GM18520 (cell line): Measurements from ENCODE around the gene SH3BGRL3.
"Not testable (repeated sequence)": the region's sequence is repeated elsewhere in the genome, so short reads cannot be mapped to it uniquely, and the experiment has no call there.

ENCODE experiments used
- ATAC-seq: cut with Tn5 transposase; IDR thresholded peaks from one replicate; pipeline ENCODE4 v1.9.1; 2021; ENCODE audit not compliant: unreplicated experiment

The SH3BGRL3 gene

DNA sequence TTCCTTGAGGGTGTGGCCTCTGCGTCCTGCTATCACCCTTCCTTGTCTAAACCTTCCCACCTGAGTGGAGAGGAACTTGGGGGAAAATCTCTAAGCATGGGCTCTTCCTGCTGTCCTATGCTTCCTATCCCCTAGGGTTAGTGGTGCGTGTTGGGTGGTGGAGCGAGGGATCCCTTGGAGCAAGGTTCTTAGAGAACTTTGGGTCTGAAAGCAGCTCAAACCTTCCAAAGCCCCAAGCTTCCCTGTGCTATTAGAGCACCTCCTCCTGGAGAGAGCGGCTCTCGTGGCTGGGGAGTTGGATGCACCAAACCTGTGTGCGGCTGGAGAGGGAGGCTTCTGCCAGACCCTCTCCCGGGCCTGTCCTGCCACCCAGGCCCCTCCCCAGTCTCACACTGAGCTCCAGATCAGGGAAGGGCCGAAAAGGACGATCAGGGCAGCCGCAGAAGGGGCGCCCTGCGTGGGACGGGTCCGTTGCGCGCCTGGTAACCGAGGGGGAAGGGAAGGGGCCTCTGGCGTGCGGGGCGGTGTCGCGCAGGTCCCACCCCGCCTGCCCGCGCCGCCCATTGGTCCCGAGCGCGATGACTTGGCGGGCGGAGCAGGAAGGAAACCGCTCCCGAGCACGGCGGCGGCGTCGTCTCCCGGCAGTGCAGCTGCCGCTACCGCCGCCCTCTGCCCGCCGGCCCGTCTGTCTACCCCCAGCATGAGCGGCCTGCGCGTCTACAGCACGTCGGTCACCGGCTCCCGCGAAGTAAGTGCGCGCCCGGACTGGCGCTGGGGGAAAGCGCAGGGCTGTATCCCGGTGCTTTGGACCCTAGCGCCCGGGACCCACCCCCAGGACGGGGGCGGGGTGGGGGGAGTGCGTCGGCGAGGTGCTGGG lies at the start of gene SH3BGRL3:
Gene SH3BGRL3 (plus strand): TSS at position 631 of the 877 bp plus-strand sequence. CDS start 70 bp downstream, at position 701.
- peak; percentile 36 for ATAC-seq

DNA sequence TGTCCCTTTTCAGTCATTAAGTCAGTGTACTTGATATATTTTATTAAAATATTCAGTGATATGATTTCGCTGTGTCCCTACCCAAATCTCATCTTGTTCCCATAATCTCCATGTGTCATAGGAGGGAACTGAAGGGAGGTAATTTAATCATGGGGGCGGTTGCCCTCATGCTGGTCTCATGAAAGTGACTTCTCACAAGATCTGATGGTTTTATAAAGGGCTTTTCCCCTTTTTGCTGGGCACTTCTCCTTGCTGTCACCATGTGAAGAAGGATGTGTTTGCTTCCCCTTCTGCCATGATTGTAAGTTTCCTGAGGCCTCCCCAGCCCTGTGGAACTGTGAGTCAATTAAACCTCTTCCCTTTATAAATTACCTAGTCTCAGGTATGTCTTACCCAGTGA lies 49.2 kb upstream of the SH3BGRL3 start:
- ATAC-seq = not testable (repeated sequence)

- ATAC-seq = peak; percentile 87
Observed at GRCh38 chr1:26233903-26234643, 45.8 kb upstream of the SH3BGRL3 start, which contains the start of gene CEP85. Gene CEP85, plus strand, starts transcription at chr1:26234200. Its CDS starts 5,584 bp downstream, at chr1:26239784.

- no peak for ATAC-seq
Observed at GRCh38 chr1:26234644-26235370, 45.1 kb upstream of the SH3BGRL3 start.

GRCh38 chr1:26237230-26237966 lies 42.5 kb upstream of the SH3BGRL3 start:
- ATAC-seq = no peak

GRCh38 chr1:26239936-26240335 lies 40.0 kb upstream of the SH3BGRL3 start:
- ATAC-seq = no peak

GRCh38 chr1:26252718-26253117 lies 27.2 kb upstream of the SH3BGRL3 start:
- no peak for ATAC-seq

- ATAC-seq = no peak
Observed at GRCh38 chr1:26254404-26254803, 25.5 kb upstream of the SH3BGRL3 start.

- no peak for ATAC-seq
Observed at GRCh38 chr1:26257222-26257621, 22.7 kb upstream of the SH3BGRL3 start.

DNA sequence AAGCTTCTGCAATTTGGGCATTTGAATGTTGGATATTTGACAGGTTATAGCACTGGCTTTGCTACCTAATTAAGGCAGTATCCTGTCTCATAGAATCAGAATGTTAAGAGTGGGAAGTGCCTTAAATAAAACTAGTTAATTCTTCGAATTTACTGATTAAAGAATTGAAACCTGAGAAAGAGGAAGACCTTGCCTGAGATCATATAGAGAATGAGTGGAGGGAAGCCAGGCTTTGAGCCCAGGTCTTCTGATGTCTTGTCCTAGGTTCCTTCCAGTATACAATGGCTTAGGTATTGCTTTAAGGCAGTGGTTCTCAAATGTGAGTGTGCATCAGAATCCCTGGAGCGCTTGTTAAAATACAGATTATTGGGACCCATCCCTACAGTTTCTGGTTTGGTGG lies 20.9 kb upstream of the SH3BGRL3 start:
- ATAC-seq = no peak

GRCh38 chr1:26259578-26259977 lies 20.3 kb upstream of the SH3BGRL3 start:
- no peak for ATAC-seq

DNA sequence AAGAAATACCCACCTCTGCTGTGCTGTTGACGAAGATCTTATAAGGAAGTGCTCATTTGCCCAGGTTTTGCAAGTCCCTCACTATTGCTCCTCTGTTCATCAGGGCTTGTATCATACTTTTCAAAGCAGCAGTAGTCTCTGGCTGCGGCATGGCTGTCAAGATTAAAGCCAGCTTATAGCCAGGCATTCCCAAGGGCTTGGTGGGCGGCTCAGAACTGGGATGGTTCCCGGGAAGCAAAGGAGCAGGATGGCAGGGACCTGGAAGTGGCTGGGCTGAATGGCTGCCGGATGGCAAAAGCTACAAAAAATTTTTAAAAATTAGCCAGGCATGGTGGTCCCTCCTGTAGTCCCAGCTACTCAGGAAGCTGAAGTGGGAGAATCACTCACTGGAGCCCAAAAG lies 16.7 kb upstream of the SH3BGRL3 start:
- ATAC-seq = no peak

DNA sequence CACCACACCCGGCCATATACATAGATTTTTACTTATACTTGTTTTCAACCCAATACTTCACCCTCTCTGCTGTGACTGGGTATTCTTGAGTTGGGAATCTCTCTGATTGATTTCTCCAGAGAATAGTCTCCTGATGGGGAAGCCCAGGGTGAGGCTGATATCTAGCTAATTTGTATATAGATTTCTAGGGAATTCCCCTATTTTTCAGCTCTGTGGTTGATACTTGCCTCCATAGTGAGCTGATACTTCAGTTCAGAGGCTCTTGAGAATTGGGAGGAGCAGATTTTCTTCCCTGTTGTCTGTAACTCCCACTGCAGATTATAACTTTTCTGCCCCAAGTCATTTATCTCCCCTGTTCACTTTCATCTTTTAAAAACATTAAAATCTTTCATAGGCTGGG lies 14.5 kb upstream of the SH3BGRL3 start:
- no peak for ATAC-seq

DNA sequence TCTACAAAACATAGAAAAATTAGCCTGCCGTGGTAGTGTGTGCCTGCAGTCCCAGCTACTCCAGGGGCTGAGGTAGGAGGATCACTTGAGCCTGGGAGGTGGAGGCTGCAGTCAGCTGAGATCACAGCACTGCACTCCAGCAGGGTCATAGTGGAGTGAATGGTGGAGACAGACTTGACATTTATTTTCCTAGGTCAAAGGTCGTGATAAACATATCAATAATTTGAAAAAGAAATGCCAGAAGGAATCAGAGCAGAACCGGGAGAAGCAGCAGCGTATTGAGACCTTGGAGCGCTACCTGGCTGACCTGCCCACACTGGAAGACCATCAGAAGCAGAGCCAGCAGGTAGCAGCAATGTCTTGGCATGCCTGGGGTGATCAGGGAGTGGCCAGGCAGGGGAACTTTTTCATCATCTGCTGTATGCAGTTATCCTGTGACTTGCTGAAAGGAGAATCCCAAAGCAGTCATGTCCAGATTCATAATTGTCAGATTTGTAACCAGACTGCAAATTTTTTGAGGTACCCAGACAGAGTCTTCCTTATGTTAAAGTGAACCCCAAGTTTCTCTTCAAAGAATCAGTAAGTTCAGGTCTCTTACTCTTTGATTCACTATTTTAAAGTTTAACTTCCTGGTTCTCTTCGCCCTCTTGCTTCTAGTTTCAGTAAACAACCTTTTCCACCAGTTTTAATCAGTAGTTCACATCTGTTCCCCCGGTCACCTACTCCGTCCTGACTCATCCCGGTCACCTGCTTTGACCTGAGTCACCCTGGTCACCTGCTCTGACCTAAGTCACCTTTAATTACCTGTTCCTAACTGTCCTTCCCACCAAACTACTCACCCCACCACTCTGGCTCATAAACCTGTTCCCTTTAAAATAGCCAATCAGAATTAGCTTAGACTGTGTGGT lies 11.3 kb upstream of the SH3BGRL3 start:
- no peak for ATAC-seq

DNA sequence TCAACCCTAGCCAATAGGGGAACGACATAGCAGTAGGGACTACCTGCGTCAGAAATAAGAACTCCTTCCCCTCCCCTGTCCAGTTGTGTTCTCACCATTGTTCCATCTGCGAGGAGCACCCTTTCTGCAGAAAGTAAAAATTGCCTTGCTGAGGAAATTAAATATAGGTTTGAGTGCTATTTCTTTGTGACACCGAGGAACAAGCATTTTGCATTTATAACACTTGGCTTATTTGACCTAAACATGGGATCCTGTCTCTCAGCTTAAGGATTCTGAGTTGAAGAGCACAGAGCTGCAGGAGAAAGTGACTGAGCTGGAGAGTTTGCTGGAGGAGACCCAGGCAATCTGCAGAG lies 10.7 kb upstream of the SH3BGRL3 start:
- ATAC-seq = no peak

- no peak for ATAC-seq
Observed at GRCh38 chr1:26274801-26275425, 5.0 kb upstream of the SH3BGRL3 start.

GRCh38 chr1:26275580-26276431 lies 4.1 kb upstream of the SH3BGRL3 start:
- no peak for ATAC-seq

GRCh38 chr1:26276432-26276838 lies 3.5 kb upstream of the SH3BGRL3 start:
- no peak for ATAC-seq
